Measurements from ENCODE around the gene TMCO6.

GRCh38 chr5:140694276-140694675 is 55.0 kb downstream of the TMCO6 start:
- TF ChIP-seq YY1 (IDR thresholded peaks at IDR 0.05; ENCODE audit: low read depth, low read length) = no peak
- no peak for TF ChIP-seq HDAC2 (IDR thresholded peaks at IDR 0.05; ENCODE audit: borderline replicate concordance in 1 of 2, low read depth in 2 of 2, low read length in 2 of 2)
- TF ChIP-seq POLR2A (IDR thresholded peaks at IDR 0.05; ENCODE audit: control extremely low read depth in 1 of 2, low read depth in 2 of 2, low read length in 2 of 2) = no peak
- no peak for TF ChIP-seq CEBPB (IDR thresholded peaks at IDR 0.05; ENCODE audit: low read depth, low read length)
- no peak for TF ChIP-seq TAF1 (IDR thresholded peaks at IDR 0.05; ENCODE audit: low read depth, low read length)
- no peak for TF ChIP-seq CTCF (IDR thresholded peaks at IDR 0.05; ENCODE audit: control extremely low read depth in 1 of 3, insufficient read depth in 1 of 3, low read depth in 1 of 3, low read length in 3 of 3)
- no peak for TF ChIP-seq RAD21 (IDR thresholded peaks at IDR 0.05 in 1 of 2, conservative IDR thresholded peaks at IDR 0.05 in 1 of 2; ENCODE audit: low read depth in 2 of 2, low read length in 2 of 2)
- TF ChIP-seq CBX5 (IDR thresholded peaks at IDR 0.05; ENCODE audit: low read depth, low read length) = no peak

Measured in H1 (cell line).